ENCODE measurements around the gene WDR37.
"Not testable (repeated sequence)": the region's sequence is repeated elsewhere in the genome, so short reads cannot be mapped to it uniquely, and the experiment has no call there.

The WDR37 gene

DNA sequence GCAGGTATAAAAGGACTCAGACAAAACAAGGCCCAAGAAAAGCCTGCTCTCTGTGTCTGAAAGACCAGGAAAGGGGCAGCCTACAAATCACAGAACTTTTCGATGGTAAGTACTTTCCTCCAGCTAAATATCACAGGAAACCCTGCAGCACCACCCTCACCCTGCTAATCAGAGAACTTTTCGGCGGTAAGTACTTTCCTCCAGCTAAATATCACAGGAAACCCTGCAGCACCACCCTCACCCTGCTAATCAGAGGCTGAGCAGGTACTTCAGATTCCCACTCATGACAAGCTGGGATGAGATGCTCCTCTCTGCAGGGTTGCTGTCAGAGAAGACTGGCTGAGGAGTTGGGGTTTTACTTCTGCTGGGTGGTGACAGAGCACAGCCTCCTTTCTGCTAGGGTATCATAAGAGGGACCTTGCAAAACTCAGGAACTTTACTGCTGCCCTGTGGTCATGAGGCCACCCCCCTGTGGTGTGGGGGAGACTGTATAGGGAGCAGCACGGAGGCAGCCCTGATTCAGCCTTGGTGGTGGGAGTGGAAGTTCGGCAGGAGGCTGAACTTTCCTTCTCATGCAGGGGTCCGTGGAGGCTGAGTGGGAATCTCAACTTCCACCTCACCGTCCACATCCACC, 7.2 kb downstream of the WDR37 start:
- peak overlapping the region; percentile 91 for H3K4me2 ChIP-seq

GRCh38 chr10:1064964-1065247, 8.7 kb downstream of the WDR37 start:
- H3K27me3 ChIP-seq: no peaks in the 10 kb centered on the region
- H3K4me1 ChIP-seq: peaks cover 69% of the 10 kb centered on the region
- peaks cover 21% of the 10 kb centered on the region; the same call in 1 of the 2 replicates for H4K20me1 ChIP-seq
- H3K9ac ChIP-seq: no peak overlapping the region; the same call in 1 of the 2 replicates
- H3K9me3 ChIP-seq: no peaks in the 10 kb centered on the region; the same call in 1 of the 2 replicates
- H3K4me3 ChIP-seq: no peak overlapping the region
- no peak for TF ChIP-seq Cebpa-rat (IDR thresholded peaks at IDR 0.05)
- H3K27ac ChIP-seq: peak overlapping the region; percentile 84; the same call in 1 of the 2 replicates
- H3K36me3 ChIP-seq: peaks cover 9% of the 10 kb centered on the region; the same call in 1 of the 2 replicates
- peak overlapping the region; percentile 91 for H3K4me2 ChIP-seq

More for the DNA sequence above, 7.2 kb downstream of the WDR37 start:
- Histone ChIP-seq H3K36me3 (peaks cover 12% of the 10 kb centered on the region; the same call in 1 of the 2 replicates), H4K20me1 (peaks cover 36% of the 10 kb centered on the region; the same call in 1 of the 2 replicates), H3K4me1 (peaks cover 78% of the 10 kb centered on the region), H3K27me3 (no peaks in the 10 kb centered on the region), H3K9ac (peak overlapping the region; percentile 71), H3K27ac (peak overlapping the region; percentile 84), H3K4me3 (peak overlapping the region; percentile 44), H3K9me3 (no peaks in the 10 kb centered on the region; the same call in 1 of the 2 replicates)
- no peak for TF ChIP-seq Cebpa-rat (IDR thresholded peaks at IDR 0.05)

- H3K27me3 ChIP-seq, H3K4me3 ChIP-seq, H3K9me3 ChIP-seq, H3K9ac ChIP-seq, H3K4me2 ChIP-seq, H3K27ac ChIP-seq: not testable (repeated sequence)
- H4K20me1 ChIP-seq: peaks cover 25% of the 10 kb centered on the region
- peaks cover 16% of the 10 kb centered on the region for H3K36me3 ChIP-seq
- peaks cover 51% of the 10 kb centered on the region for H3K4me1 ChIP-seq
These were observed 10.5 kb downstream of the WDR37 start for GRCh38 chr10:1066734-1067133.

DNA sequence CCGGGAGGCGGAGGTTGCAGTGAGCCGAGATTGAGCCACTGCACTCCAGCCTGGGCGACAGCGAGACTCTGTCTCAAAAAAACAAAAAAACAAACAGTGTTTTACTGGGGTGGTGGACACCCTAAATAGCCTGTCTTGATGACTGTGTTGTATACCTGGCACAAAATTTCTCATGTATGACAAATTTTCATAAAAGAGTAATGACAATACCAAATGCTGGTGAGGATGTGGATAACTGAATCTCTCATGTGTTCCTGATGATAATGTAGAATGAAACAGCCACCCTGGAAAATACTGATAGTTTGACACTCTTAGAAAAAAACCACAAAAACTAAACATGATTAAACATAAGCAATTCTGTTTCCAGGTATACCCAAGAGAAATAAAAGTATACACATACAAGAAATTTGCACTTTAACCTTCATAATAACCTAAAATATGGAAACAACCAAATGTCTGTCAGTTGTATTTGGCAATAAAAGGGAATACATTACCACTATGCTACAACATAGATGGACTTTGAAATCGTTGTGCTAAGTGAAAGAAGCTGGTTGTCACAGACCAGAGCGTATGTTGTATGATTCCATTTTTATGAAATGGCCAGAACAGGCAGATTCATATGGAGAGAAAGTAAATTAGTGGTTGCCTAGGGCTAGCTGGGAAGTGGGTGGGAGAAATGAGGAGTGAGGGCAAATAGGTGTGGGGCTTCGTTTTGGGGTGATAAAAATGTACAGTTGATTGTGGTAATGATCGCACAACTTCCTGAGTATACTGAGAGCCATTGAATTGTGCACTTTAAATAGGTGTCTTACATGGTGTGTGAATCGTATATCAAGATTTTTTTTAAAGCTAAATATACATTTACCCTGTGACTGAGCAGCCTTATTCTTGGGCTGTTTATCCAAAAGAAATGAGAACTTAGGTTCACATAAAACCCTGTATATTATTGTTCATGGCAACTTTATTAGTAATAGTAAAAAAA, 12.5 kb downstream of the WDR37 start:
- no peak overlapping the region for H3K4me2 ChIP-seq
- no peak for TF ChIP-seq Cebpa-rat (IDR thresholded peaks at IDR 0.05)
- no peaks in the 10 kb centered on the region; the same call in 1 of the 2 replicates for H3K9me3 ChIP-seq
- H4K20me1 ChIP-seq: peaks cover 29% of the 10 kb centered on the region
- peaks cover 30% of the 10 kb centered on the region for H3K36me3 ChIP-seq
- H3K27me3 ChIP-seq: no peaks in the 10 kb centered on the region
- H3K9ac ChIP-seq: no peak overlapping the region
- no peak overlapping the region for H3K27ac ChIP-seq
- peaks cover 32% of the 10 kb centered on the region for H3K4me1 ChIP-seq
- H3K4me3 ChIP-seq: no peak overlapping the region

GRCh38 chr10:1070919-1071318, 14.7 kb downstream of the WDR37 start:
- H3K27me3 ChIP-seq: no peaks in the 10 kb centered on the region

DNA sequence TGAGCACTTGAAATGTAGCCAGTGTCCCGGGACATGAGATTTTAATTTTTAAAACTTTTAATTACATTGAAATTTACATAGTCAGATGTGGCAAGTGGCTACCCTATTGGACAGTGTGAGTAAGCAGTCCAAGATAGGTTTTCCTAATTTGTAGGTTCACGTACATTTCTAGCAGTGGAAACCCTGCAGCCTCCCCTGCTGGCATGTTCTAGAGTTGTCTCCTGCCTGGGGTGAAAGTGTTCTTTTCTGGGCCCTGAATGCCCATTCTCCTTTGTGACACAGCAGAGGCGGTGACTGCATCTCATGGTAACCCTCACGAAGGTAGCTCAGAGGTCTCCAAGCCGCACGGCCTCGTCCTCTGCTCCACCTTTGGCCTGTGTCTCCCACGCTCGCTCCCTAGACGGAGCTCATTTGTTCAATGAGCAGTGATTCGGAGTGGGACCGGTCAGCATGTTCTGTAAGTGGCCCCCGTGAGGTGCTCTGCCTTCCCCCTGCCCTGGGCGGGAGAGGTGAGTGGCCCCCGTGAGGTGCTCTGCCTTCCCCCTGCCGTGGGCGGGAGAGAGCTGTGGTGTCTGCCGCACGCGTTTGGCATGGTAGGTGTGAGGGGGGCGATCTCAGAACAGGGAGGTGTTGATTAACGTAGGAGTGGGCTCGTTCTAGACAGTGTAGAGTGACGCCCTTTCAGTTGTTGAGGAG, 18.0 kb downstream of the WDR37 start:
- Histone ChIP-seq H3K9me3 (no peaks in the 10 kb centered on the region), H4K20me1 (peaks cover 71% of the 10 kb centered on the region), H3K4me3 (no peak overlapping the region), H3K27ac (no peak overlapping the region), H3K4me1 (peaks cover 7% of the 10 kb centered on the region; the same call in 1 of the 2 replicates), H3K4me2 (no peak overlapping the region), H3K27me3 (no peaks in the 10 kb centered on the region), H3K9ac (no peak overlapping the region), H3K36me3 (peaks cover 65% of the 10 kb centered on the region)
- TF ChIP-seq Cebpa-rat (IDR thresholded peaks at IDR 0.05): no peak

More at GRCh38 chr10:1070919-1071318, 14.7 kb downstream of the WDR37 start:
- peaks cover 51% of the 10 kb centered on the region for H4K20me1 ChIP-seq
- no peak overlapping the region for H3K9ac ChIP-seq
- H3K27ac ChIP-seq: no peak overlapping the region
- H3K4me1 ChIP-seq: peaks cover 12% of the 10 kb centered on the region; the same call in 1 of the 2 replicates
- H3K4me2 ChIP-seq: no peak overlapping the region
- no peaks in the 10 kb centered on the region; the same call in 1 of the 2 replicates for H3K9me3 ChIP-seq
- no peak for TF ChIP-seq Cebpa-rat (IDR thresholded peaks at IDR 0.05)
- peaks cover 48% of the 10 kb centered on the region for H3K36me3 ChIP-seq
- H3K4me3 ChIP-seq: no peak overlapping the region

DNA sequence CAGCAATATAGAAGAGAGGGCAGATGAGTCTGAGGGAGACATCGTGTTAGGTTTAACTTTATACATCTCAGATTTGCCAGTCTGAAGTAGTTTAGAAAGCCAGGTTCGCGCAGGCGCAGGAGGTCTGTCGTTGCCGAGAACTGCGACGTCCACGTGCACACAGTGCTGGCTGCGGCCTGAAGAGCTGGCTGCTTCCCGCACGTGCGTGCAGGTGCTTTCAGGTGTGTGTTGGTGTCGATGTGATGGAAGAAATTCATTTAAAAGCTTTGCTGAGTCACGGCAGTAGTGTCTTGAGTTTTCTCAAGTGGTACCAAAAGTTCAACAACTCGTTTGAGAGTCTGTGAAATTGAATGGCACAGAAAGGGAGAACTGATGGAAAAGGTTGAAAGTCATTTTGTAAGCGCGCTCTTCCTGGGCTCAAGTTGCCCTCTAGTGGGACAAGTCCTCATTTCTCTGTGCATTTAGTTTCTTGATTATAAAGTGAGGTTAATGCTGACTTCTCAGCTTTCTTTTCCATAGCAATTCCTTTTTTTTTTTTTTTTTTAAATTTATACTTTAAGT, 18.6 kb downstream of the WDR37 start:
- H3K9ac ChIP-seq: no peak overlapping the region
- no peaks in the 10 kb centered on the region for H3K9me3 ChIP-seq
- peaks cover 71% of the 10 kb centered on the region for H3K36me3 ChIP-seq
- H4K20me1 ChIP-seq: peaks cover 75% of the 10 kb centered on the region
- no peak for TF ChIP-seq Cebpa-rat (IDR thresholded peaks at IDR 0.05)
- no peaks in the 10 kb centered on the region for H3K27me3 ChIP-seq
- no peak overlapping the region for H3K4me3 ChIP-seq
- peaks cover 1% of the 10 kb centered on the region; the same call in 1 of the 2 replicates for H3K4me1 ChIP-seq
- no peak overlapping the region for H3K4me2 ChIP-seq
- H3K27ac ChIP-seq: no peak overlapping the region

DNA sequence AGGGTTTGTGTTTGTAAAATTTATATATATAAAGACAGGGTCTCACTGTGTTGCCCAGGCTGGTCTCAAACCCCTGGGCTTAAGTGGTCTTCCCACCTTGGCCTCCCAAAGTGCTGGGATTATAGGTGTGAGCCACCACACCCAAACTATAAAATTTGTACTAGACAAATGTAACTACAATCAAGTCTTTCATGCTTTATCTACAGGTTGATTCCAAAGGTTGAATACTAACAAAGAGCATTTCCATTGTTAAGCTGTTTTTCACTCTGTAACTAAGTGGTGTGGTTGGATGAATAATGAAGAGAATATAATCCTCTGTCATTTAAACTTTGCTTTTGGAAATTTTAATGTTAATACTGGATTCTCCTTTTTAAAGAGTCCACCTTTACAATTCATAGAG, 22.5 kb downstream of the WDR37 start:
- peaks cover 72% of the 10 kb centered on the region for H4K20me1 ChIP-seq
- no peak overlapping the region for H3K27ac ChIP-seq
- no peak overlapping the region for H3K4me3 ChIP-seq
- no peaks in the 10 kb centered on the region for H3K4me1 ChIP-seq
- H3K9me3 ChIP-seq: no peaks in the 10 kb centered on the region
- TF ChIP-seq Cebpa-rat (IDR thresholded peaks at IDR 0.05): no peak
- H3K36me3 ChIP-seq: peaks cover 85% of the 10 kb centered on the region
- no peak overlapping the region for H3K9ac ChIP-seq
- H3K4me2 ChIP-seq: no peak overlapping the region
- no peaks in the 10 kb centered on the region for H3K27me3 ChIP-seq

DNA sequence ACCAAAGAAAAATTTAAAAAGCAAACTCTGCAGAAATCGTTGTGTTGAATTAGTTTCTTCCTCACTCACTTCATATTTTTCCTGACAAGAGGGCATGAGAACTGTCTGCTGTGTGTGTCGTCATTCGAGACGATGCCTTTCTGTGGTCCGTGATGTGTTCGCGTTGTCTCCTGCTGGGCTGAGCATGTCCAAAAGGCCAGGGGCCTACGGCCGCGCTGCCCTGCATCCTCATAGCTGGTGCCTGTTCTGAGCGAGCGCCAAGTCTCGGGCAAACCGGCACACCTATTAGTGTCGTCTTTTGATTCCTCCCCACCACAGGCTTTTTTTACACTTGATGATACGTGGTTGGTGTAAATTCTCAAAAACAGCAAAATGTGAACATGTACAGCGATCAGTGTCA, 27.4 kb downstream of the WDR37 start:
- no peaks in the 10 kb centered on the region for H3K9me3 ChIP-seq
- no peak overlapping the region for H3K9ac ChIP-seq
- H4K20me1 ChIP-seq: peaks cover 73% of the 10 kb centered on the region
- peaks cover 97% of the 10 kb centered on the region for H3K36me3 ChIP-seq
- H3K4me3 ChIP-seq: no peak overlapping the region
- no peak overlapping the region for H3K27ac ChIP-seq
- H3K27me3 ChIP-seq: no peaks in the 10 kb centered on the region
- TF ChIP-seq Cebpa-rat (IDR thresholded peaks at IDR 0.05): no peak
- H3K4me1 ChIP-seq: peaks cover 9% of the 10 kb centered on the region
- H3K4me2 ChIP-seq: no peak overlapping the region

Data from BLaER1 (cell line).